HEK293 (cell line): ENCODE data around the gene IRAK4.

Source experiments
- CTCF ChIA-PET: fragments of 350-600 bp; formaldehyde crosslinking; extraction: SDS; loops from one replicate; lab custom pipeline; 2021; ENCODE audit warnings: antibody characterized with exemption; lab: Yijun Ruan, JAX
- POLR2A ChIA-PET: fragments of 300-600 bp; formaldehyde crosslinking; extraction: SDS; loops from one replicate; lab custom pipeline; 2020; ENCODE audit warnings: antibody characterized with exemption, inconsistent platforms; lab: Yijun Ruan, JAX
- H3K27ac ChIP-seq: fragments of 200-500 bp; sonication (Bioruptor generic); 2 replicates; pipeline ENCODE4 v1.5.1; 2014; ENCODE audit warnings: low read depth, low read length, control low read depth, inconsistent platforms; ENCODE audit errors: extremely low read depth
- H3K36me3 ChIP-seq, 2 experiments: fragments of 200-500 bp in 1 of 2; sonication (Bioruptor generic) in 1 of 2; 1 replicate in 1 of 2; 2 replicates in 1 of 2; pipeline ENCODE4 v1.5.1; 2014 to 2017; ENCODE audit warnings: inconsistent platforms in 2 of 2, low read length in 2 of 2; ENCODE audit not compliant: control insufficient read depth in 2 of 2, insufficient read depth in 1 of 2
- H3K4me1 ChIP-seq: fragments of 200-500 bp; sonication (Bioruptor generic); 2 replicates; pipeline ENCODE4 v1.5.1; 2014; ENCODE audit warnings: mild to moderate bottlenecking, low read length, inconsistent platforms; ENCODE audit not compliant: control insufficient read depth, insufficient read depth
- H3K4me3 ChIP-seq: 2 replicates; pipeline ENCODE4 v1.5.1; 2011; ENCODE audit warnings: low read depth, mild to moderate bottlenecking, control low read depth, low read length, moderate library complexity
- H3K9me3 ChIP-seq: fragments of 200-500 bp; sonication (Bioruptor generic); 2 replicates; pipeline ENCODE4 v1.5.1; 2014; ENCODE audit warnings: low read depth, low read length, inconsistent platforms; ENCODE audit not compliant: control insufficient read depth, insufficient read depth
- BCL6B ChIP-seq: fragments of 450-650 bp; formaldehyde crosslinking; IDR thresholded peaks from 2 replicates; pipeline ENCODE4 v1.5.1; 2017; ENCODE audit warnings: missing biosample characterization, missing genetic modification characterization
- EGR2 ChIP-seq: fragments of 450-650 bp; formaldehyde crosslinking; IDR thresholded peaks from 2 replicates; pipeline ENCODE4 v1.5.1; 2016; ENCODE audit warnings: low read depth, missing biosample characterization, missing genetic modification characterization
- FEZF1 ChIP-seq: fragments of 450-650 bp; formaldehyde crosslinking; IDR thresholded peaks from 2 replicates; pipeline ENCODE4 v1.5.1; 2016; ENCODE audit warnings: missing biosample characterization, missing genetic modification characterization
- MZF1 ChIP-seq: fragments of 450-650 bp; formaldehyde crosslinking; IDR thresholded peaks from 2 replicates; pipeline ENCODE4 v1.5.1; 2017; ENCODE audit warnings: missing biosample characterization, missing genetic modification characterization, borderline replicate concordance
- PRDM6 ChIP-seq: fragments of 450-650 bp; formaldehyde crosslinking; IDR thresholded peaks from 2 replicates; pipeline ENCODE4 v1.5.1; 2017; ENCODE audit warnings: missing biosample characterization, missing genetic modification characterization
- SP7 ChIP-seq: fragments of 450-650 bp; formaldehyde crosslinking; IDR thresholded peaks from 2 replicates; pipeline ENCODE4 v1.5.1; 2016; ENCODE audit warnings: missing biosample characterization, missing genetic modification characterization
- TSHZ1 ChIP-seq: fragments of 450-650 bp; formaldehyde crosslinking; IDR thresholded peaks from 2 replicates; pipeline ENCODE4 v1.5.1; 2016; ENCODE audit warnings: missing biosample characterization, missing genetic modification characterization, borderline replicate concordance
- ZBTB21 ChIP-seq: fragments of 450-650 bp; formaldehyde crosslinking; IDR thresholded peaks from 2 replicates; pipeline ENCODE4 v1.5.1; 2017; ENCODE audit warnings: missing biosample characterization, missing genetic modification characterization
- ZBTB8A ChIP-seq: fragments of 450-650 bp; formaldehyde crosslinking; IDR thresholded peaks from 2 replicates; pipeline ENCODE4 v1.5.1; 2016; ENCODE audit warnings: missing biosample characterization, missing genetic modification characterization
- ZNF138 ChIP-seq: fragments of 450-650 bp; formaldehyde crosslinking; IDR thresholded peaks from 2 replicates; pipeline ENCODE4 v1.5.1; 2016; ENCODE audit warnings: missing biosample characterization, missing genetic modification characterization, borderline replicate concordance
- ZNF19 ChIP-seq: fragments of 450-650 bp; formaldehyde crosslinking; IDR thresholded peaks from 2 replicates; pipeline ENCODE4; 2016; ENCODE audit warnings: missing biosample characterization, missing genetic modification characterization, low read depth
- ZNF211 ChIP-seq: fragments of 450-650 bp; formaldehyde crosslinking; IDR thresholded peaks from 2 replicates; pipeline ENCODE4 v1.5.1; 2016; ENCODE audit warnings: low read depth, missing biosample characterization, missing genetic modification characterization
- ZNF26 ChIP-seq: fragments of 450-650 bp; formaldehyde crosslinking; IDR thresholded peaks from 2 replicates; pipeline ENCODE4 v1.5.1; 2016; ENCODE audit warnings: missing biosample characterization, missing genetic modification characterization
- ZNF558 ChIP-seq: fragments of 450-650 bp; formaldehyde crosslinking; IDR thresholded peaks from 2 replicates; pipeline ENCODE4 v1.5.1; 2016; ENCODE audit warnings: missing biosample characterization, missing genetic modification characterization
- ZNF600 ChIP-seq: fragments of 450-650 bp; formaldehyde crosslinking; IDR thresholded peaks from 2 replicates; pipeline ENCODE4 v1.5.1; 2016; ENCODE audit warnings: missing biosample characterization, missing genetic modification characterization
- ZNF747 ChIP-seq: fragments of 450-650 bp; formaldehyde crosslinking; IDR thresholded peaks from 2 replicates; pipeline ENCODE4 v1.5.1; 2016; ENCODE audit warnings: missing biosample characterization, missing genetic modification characterization
- ZNF776 ChIP-seq: fragments of 450-650 bp; formaldehyde crosslinking; IDR thresholded peaks from 2 replicates; pipeline ENCODE4 v1.5.0; 2017; ENCODE audit warnings: missing biosample characterization, missing genetic modification characterization, borderline replicate concordance
- TF ChIP-seq, protein P1 (sequence below): fragments of 450-650 bp; IDR thresholded peaks from 2 replicates; pipeline ENCODE4 v1.5.1; 2018; ENCODE audit warnings: missing biosample characterization, mild to moderate bottlenecking, missing genetic modification characterization

Gene IRAK4

DNA sequence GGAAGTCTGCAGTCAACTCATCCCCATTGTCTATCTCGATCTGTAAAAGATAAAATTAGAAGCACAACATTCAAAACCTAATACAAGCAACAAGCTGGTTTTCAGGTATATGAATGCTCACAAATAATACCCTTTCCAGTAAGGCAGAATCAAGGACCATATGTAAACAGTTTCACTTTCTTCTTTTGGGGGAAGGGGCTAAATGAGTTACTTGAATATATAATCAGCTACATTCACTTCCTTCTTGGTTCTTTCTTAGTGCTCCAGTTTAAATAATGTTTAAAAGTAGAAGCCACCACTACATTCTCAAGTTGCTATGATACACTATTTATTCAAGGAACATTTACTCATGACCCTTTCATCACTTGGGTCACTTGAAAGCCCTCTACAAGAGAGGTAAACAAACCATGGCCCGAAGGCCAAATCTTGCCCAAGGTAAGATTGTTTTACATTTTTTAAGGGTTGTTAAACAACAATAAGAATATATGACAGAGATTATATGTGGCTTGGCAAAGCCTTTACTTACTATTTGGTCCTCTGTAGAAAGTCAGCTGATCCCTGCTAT, 37.0 kb downstream of the IRAK4 start (continued):
- TF ChIP-seq PRDM6 (tag by site-specific recombination) (peak; percentile 70), FEZF1 (peak; percentile 34; the same call in 1 of the 2 replicates), ZBTB21 (tag by site-specific recombination) (no peak), ZNF19 (tag by site-specific recombination) (no peak), EGR2 (tag by site-specific recombination) (no peak), ZNF776 (no peak), ZNF558 (tag by site-specific recombination) (no peak), ZBTB8A (tag by site-specific recombination) (no peak), ZNF211 (tag by site-specific recombination) (no peak), ZNF600 (tag by site-specific recombination) (no peak), ZNF747 (tag by site-specific recombination) (no peak)
- TF ChIP-seq, all 188 proteins: peak for 4

GRCh38 chr12:43797561-43798217, 38.9 kb downstream of the IRAK4 start:
- Histone ChIP-seq H3K36me3 (peaks cover 58 to 64% of the 10 kb centered on the region in 2 experiments), H3K9me3 (no peaks in the 10 kb centered on the region), H3K4me1 (peaks cover 21% of the 10 kb centered on the region), H3K4me3 (no peak overlapping the region), H3K27ac (no peak overlapping the region)
- ChIA-PET CTCF (interaction anchor here (0.7 kb wide), 1 partner anchor 84 kb away, joined by 4 read pairs; no protein-coding TSS in a partner anchor), POLR2A (no interaction called here)
- TF ChIP-seq PRDM6 (tag by site-specific recombination) (peak; percentile 59), BCL6B (tag by site-specific recombination) (peak; percentile 43; the same call in 1 of the 2 replicates), SP7 (tag by site-specific recombination) (peak; percentile 50; the same call in 1 of the 2 replicates), ZNF26 (no peak), MZF1 (tag by site-specific recombination) (peak; percentile 75; the same call in 1 of the 2 replicates), TSHZ1 (no peak), ZNF138 (tag by site-specific recombination) (no peak)
- TF ChIP-seq, protein P1, sequence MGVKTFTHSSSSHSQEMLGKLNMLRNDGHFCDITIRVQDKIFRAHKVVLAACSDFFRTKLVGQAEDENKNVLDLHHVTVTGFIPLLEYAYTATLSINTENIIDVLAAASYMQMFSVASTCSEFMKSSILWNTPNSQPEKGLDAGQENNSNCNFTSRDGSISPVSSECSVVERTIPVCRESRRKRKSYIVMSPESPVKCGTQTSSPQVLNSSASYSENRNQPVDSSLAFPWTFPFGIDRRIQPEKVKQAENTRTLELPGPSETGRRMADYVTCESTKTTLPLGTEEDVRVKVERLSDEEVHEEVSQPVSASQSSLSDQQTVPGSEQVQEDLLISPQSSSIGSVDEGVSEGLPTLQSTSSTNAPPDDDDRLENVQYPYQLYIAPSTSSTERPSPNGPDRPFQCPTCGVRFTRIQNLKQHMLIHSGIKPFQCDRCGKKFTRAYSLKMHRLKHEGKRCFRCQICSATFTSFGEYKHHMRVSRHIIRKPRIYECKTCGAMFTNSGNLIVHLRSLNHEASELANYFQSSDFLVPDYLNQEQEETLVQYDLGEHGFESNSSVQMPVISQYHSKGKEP (tag by site-specific recombination): no peak; the same call in 1 of the 2 replicates
